GM06990 (cell line): ENCODE results near the gene CTNNBIP1.

Experiments
- DNase-seq: peaks from one replicate; pipeline ENCODE4 v3.0.0-alpha.2; 2011; ENCODE audit not compliant: insufficient read length; ENCODE audit errors: extremely low read depth
- H3K27me3 ChIP-seq: replicated peaks from 2 replicates; pipeline ENCODE4 v1.6.0; 2011; ENCODE audit warnings: low read length; ENCODE audit not compliant: control insufficient read depth, insufficient read depth
- H3K36me3 ChIP-seq: 2 replicates; pipeline ENCODE4 v1.5.1; 2011; ENCODE audit warnings: low read length; ENCODE audit not compliant: control insufficient read depth, insufficient read depth
- H3K4me3 ChIP-seq: replicated peaks from 2 replicates; pipeline ENCODE4 v1.5.1; 2011; ENCODE audit warnings: low read depth, mild to moderate bottlenecking, control low read depth, low read length
- TF ChIP-seq, protein P1 (sequence below): IDR thresholded peaks from 2 replicates; pipeline ENCODE4 v1.5.1; 2011; ENCODE audit warnings: low read length, control low read depth, mild to moderate bottlenecking, inconsistent platforms; ENCODE audit not compliant: insufficient read depth, poor library complexity, severe bottlenecking

CTNNBIP1 gene

DNA sequence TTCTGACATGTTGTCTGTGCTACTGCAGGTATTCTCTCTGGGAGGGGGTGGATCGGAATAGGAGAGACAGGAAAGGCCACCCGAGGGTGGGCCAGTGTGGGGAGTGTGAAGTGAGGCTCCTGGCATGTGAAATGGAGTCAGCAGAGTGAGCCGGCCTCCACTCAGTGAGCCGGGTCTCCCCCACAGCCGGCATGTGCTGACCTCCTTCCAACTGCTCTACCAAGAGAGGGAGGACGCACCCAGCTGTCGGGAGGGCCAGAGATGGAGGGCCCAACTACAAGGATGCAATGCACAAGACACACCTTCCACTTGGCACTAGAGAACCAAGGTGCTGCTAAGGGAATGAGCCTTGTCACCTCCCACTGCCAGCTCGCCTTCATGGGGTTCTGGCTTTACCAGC, 58.1 kb downstream of the CTNNBIP1 start:
- TF ChIP-seq, protein P1, sequence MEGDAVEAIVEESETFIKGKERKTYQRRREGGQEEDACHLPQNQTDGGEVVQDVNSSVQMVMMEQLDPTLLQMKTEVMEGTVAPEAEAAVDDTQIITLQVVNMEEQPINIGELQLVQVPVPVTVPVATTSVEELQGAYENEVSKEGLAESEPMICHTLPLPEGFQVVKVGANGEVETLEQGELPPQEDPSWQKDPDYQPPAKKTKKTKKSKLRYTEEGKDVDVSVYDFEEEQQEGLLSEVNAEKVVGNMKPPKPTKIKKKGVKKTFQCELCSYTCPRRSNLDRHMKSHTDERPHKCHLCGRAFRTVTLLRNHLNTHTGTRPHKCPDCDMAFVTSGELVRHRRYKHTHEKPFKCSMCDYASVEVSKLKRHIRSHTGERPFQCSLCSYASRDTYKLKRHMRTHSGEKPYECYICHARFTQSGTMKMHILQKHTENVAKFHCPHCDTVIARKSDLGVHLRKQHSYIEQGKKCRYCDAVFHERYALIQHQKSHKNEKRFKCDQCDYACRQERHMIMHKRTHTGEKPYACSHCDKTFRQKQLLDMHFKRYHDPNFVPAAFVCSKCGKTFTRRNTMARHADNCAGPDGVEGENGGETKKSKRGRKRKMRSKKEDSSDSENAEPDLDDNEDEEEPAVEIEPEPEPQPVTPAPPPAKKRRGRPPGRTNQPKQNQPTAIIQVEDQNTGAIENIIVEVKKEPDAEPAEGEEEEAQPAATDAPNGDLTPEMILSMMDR, result no peak
- Histone ChIP-seq H3K27me3 (no peaks in the 10 kb centered on the region), H3K4me3 (no peak overlapping the region), H3K36me3 (no peaks in the 10 kb centered on the region)
- no peak for DNase-seq

DNA sequence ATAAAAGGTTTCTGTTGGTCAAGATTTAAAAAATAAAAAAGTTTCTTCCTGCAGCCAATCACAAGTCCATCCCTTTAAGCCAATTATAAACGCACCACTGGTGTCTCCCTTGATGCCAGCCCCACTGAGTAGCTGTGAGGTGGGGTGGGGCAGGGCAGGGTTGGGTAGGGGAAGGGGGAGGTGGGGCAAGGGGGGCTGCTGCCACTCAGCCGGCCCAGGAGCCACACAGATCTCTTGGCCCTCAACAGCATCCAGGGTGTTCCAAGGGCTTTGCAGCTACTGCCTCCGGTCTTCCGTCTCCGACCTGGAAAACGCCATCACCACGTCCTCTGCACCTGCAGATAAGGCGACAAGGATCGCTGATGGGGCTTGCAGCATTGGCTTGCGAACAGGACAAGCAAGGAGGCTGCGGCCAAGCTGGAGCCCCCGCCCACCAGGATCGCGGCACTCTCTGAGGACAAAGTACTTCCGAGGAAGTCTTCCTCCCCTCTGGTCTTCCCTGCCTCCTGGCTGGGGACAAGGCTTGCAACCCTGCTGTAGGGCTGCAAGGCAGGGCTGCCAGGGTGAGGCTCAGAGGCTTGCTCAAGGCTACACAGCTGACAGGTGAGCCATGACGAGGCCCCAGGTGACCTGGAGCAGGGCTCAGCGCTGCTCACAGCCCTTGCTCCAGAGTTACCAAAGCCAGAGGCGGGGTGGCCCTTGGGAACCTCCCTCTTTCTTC, 59.5 kb downstream of the CTNNBIP1 start:
- no peaks in the 10 kb centered on the region for H3K27me3 ChIP-seq
- peak; percentile 37 for DNase-seq
- H3K36me3 ChIP-seq, result no peaks in the 10 kb centered on the region
- TF ChIP-seq, protein P1, result no peak
- H3K4me3 ChIP-seq, result peak overlapping the region; percentile 14

DNA sequence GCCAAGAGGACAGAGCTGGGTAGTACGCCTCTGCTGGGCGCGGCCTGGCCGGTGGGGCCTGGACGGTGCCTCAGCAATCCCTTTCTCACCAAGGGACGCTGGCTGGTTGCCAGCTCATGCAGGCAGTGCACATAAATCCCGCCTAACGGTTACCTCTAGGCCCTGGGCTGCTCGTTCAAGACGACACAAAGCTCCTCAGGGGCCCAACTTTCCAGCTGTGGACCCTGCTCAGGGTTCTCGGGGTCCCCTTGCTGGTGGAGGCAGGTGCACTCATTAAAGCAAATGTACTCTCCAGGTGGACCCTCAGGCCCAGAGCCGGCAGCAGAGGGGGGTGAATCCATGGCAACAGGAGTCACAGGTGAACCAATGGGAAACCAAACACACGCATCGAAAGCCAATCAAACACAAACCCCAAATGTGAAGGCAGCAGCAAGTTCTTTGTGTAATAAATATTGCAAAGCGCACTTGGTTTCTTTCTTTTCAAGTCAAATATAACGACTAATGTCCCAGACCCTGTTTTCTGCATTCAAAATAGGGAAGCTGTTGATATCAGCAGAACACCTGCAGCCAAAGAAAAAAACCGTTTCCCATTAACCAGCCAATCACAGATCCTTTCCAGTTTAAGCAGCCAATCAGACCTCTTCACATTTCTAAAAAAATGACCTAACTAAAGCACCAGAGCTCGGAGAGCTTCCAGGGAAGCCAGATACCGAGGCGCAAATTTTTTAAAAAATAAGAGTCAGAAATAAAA, 60.2 kb downstream of the CTNNBIP1 start:
- Histone ChIP-seq H3K4me3 (no peak overlapping the region; the same call in 1 of the 2 replicates), H3K27me3 (no peaks in the 10 kb centered on the region)
- TF ChIP-seq, protein P1, result no peak

DNA sequence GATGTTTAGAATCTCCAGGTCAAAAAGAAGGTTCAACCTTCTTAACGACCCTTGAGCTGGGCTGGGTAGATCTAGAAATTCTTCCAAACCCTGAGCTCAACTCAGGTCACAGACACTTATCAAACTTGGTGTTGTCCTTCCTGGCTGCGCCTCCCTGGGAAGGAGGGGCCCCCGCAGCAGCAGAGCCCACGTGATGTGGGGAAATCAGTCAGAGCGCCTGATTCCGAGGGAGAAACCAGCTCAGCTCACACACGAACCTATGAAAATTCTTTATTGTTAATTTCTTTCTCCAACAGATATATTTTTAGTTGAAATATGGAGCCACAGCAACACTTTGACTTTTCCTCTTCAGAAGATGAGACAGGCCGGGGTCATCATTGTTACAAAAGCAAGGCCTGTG, 62.0 kb downstream of the CTNNBIP1 start:
- H3K27me3 ChIP-seq, result no peaks in the 10 kb centered on the region
- TF ChIP-seq, protein P1, result no peak
- H3K36me3 ChIP-seq, result no peaks in the 10 kb centered on the region
- no peak overlapping the region for H3K4me3 ChIP-seq
- DNase-seq, result no peak

More for the DNA sequence above, 60.2 kb downstream of the CTNNBIP1 start:
- no peaks in the 10 kb centered on the region for H3K36me3 ChIP-seq
- DNase-seq, result peak; percentile 44

DNA sequence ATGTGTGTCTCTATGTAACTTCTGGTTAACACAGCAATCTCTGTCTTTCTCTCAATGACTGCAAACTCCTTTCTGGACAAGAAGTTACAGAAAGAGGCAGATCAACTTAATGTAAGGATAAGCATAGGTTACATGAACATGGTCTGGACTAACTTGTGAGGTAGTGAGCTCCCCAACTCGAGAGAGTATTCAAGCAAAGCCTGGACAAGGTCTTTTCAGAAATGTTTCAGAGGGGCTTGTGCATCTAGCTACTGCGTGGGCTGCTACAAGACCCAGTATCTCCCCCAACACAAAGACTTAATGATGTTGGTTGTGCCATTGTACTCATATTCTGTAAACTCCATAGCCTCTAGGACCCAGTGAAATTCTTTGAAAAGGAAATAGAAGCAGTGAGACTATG, 62.8 kb downstream of the CTNNBIP1 start:
- H3K36me3 ChIP-seq, result no peaks in the 10 kb centered on the region
- TF ChIP-seq, protein P1, result no peak
- no peak overlapping the region for H3K4me3 ChIP-seq
- H3K27me3 ChIP-seq, result no peaks in the 10 kb centered on the region
- DNase-seq, result no peak
